Endothelial cell of umbilical vein (primary cell): ENCODE results near the gene VWA1. TPM values are rescaled to one million over a fixed set of nuclear protein-coding genes. Genes with fewer than 3 reads are reported as not detected.

Experiments
- BruUV-seq: library from RNA; stranded (reverse); fragments of 400-500 nt; replicated peaks from 2 replicates; lab custom pipeline; 2021; lab: Mats Ljungman, UMichigan
- CTCF ChIA-PET: fragments of 300-600, 350-600 bp; sonication (Branson Sonifier 250); formaldehyde crosslinking; loops from one replicate; lab custom pipeline; 2021; ENCODE audit warnings: antibody characterized with exemption, inconsistent platforms; lab: Charles Lee
- POLR2A ChIA-PET: fragments of 300-600, 350-600 bp; sonication (Branson Sonifier 250); formaldehyde crosslinking; loops from one replicate; lab custom pipeline; 2021; ENCODE audit warnings: antibody characterized with exemption, inconsistent platforms; lab: Charles Lee
- DNase-seq: peaks from one replicate; pipeline ENCODE4 v3.0.0-alpha.2; 2011; ENCODE audit warnings: low read depth, low spot score
- FAIRE-seq: peaks from 2 replicates; lab custom pipeline; 2011; peaks lifted over from hg19 to GRCh38; lab: Jason Lieb, UNC
- H2AFZ ChIP-seq: 2 replicates; pipeline ENCODE4 v1.6.0; 2012; ENCODE audit warnings: low read depth, low read length, control low read depth, inconsistent platforms
- H3K27ac ChIP-seq: 2 replicates; pipeline ENCODE4 v1.5.1; 2011; ENCODE audit warnings: low read depth, mild to moderate bottlenecking, control low read depth, low read length, moderate library complexity; ENCODE audit not compliant: insufficient read depth
- H3K27me3 ChIP-seq, 2 experiments: 2 replicates each; pipeline versions ENCODE4 v1.6.0 to v1.6.1; 2011; ENCODE audit warnings: low read length in 2 of 2, mixed read lengths in 1 of 2; ENCODE audit not compliant: control insufficient read depth in 2 of 2, insufficient read depth in 2 of 2
- H3K36me3 ChIP-seq, 2 experiments: 2 replicates in 1 of 2; 3 replicates in 1 of 2; pipeline ENCODE4 v1.5.1; 2011; ENCODE audit warnings: low read length in 2 of 2, mild to moderate bottlenecking in 1 of 2, moderate library complexity in 1 of 2; ENCODE audit not compliant: control insufficient read depth in 2 of 2, insufficient read depth in 2 of 2; ENCODE audit errors: extremely low read depth in 1 of 2
- H3K4me1 ChIP-seq: 3 replicates; pipeline ENCODE4 v1.5.1; 2011; ENCODE audit warnings: mild to moderate bottlenecking, low read length; ENCODE audit not compliant: control insufficient read depth, insufficient read depth; ENCODE audit errors: extremely low read depth
- H3K4me2 ChIP-seq: 2 replicates; pipeline ENCODE4 v1.6.1; 2011; ENCODE audit warnings: low read length, control low read depth, mixed read lengths; ENCODE audit not compliant: insufficient read depth
- H3K4me3 ChIP-seq, 3 experiments: fragments of 200-600 bp in 1 of 3; sonication (generic), shearing (Covaris generic) in 1 of 3; replicated peaks in 1 of 3; 2 replicates each; pipeline ENCODE4 v1.5.1; 2011 to 2016; ENCODE audit warnings: control low read depth in 3 of 3, low read length in 3 of 3, mild to moderate bottlenecking in 2 of 3, inconsistent platforms in 1 of 3, low read depth in 1 of 3, moderate library complexity in 1 of 3; ENCODE audit not compliant: insufficient read depth in 1 of 3
- H3K79me2 ChIP-seq: 2 replicates; pipeline ENCODE4 v1.6.0; 2012; ENCODE audit warnings: low read length, inconsistent platforms; ENCODE audit not compliant: control insufficient read depth, insufficient read depth
- H3K9ac ChIP-seq: replicated peaks from 2 replicates; pipeline ENCODE3; 2011; ENCODE audit warnings: low read length, control low read depth; ENCODE audit not compliant: insufficient read depth; ENCODE audit errors: extremely low read depth
- H3K9me1 ChIP-seq: replicated peaks from 3 replicates; pipeline ENCODE4 v1.6.0; 2011; ENCODE audit warnings: mild to moderate bottlenecking, low read length; ENCODE audit not compliant: control insufficient read depth, insufficient read depth; ENCODE audit errors: extremely low read depth
- H3K9me3 ChIP-seq: replicated peaks from 2 replicates; pipeline ENCODE4 v1.5.1; 2012; ENCODE audit warnings: low read length, inconsistent platforms; ENCODE audit not compliant: control insufficient read depth, insufficient read depth
- H4K20me1 ChIP-seq: replicated peaks from 2 replicates; pipeline ENCODE3; 2011; ENCODE audit warnings: mild to moderate bottlenecking, low read length; ENCODE audit not compliant: control insufficient read depth, insufficient read depth; ENCODE audit errors: extremely low read depth
- dilution Hi-C: fragments of 300-500 bp; cut with MboI; formaldehyde crosslinking; loops from one replicate; pipeline ENCODE4 v1.15.0; 2019; ENCODE audit warnings: low sequenced_read_pairs; ENCODE audit not compliant: extremely low pct_ligation_motif_present
- intact Hi-C: fragments of 100-400 bp; cut with micrococcal nuclease; formaldehyde crosslinking; loops from one replicate; pipeline ENCODE4 v1.10.0; 2022
- polyA plus RNA-seq, 4 experiments: library from polyadenylated mRNA; depleted of rRNA in 3 of 4; stranded (reverse) in 3 of 4; unstranded in 1 of 4; fragments of >200 nt; gene quantifications; 2 replicates each; pipeline versions ENCODE4 v1.2.1 to v1.2.3, GENCODE V29; 2011 to 2012; ENCODE audit warnings: missing spikeins in 1 of 4
- total RNA-seq: library from RNA; stranded (reverse); gene quantifications from 2 replicates; pipeline ENCODE4 v1.2.3, GENCODE V29; 2021
- TF ChIP-seq, protein P1 (sequence below), 2 donors: IDR thresholded peaks; 1 replicate in 1 of 2; 2 replicates in 1 of 2; pipeline ENCODE4 v1.5.1; 2011; ENCODE audit warnings: low read length in 2 of 2, mild to moderate bottlenecking in 2 of 2, moderate library complexity in 2 of 2, control low read depth in 1 of 2, inconsistent platforms in 1 of 2, low read depth in 1 of 2; ENCODE audit not compliant: insufficient read depth in 1 of 2; ENCODE audit errors: extremely low read depth in 1 of 2
- TF ChIP-seq, protein P2 (sequence below): IDR thresholded peaks from 2 replicates; pipeline ENCODE4 v1.6.1; 2011; ENCODE audit not compliant: insufficient read depth, insufficient read length

VWA1 gene
- total and polyA plus RNA-seq, 2 donors (not counting 3 experiments of a cell fraction or from before 2014, with no cell fraction given), result 2.0 to 6.1 TPM

DNA sequence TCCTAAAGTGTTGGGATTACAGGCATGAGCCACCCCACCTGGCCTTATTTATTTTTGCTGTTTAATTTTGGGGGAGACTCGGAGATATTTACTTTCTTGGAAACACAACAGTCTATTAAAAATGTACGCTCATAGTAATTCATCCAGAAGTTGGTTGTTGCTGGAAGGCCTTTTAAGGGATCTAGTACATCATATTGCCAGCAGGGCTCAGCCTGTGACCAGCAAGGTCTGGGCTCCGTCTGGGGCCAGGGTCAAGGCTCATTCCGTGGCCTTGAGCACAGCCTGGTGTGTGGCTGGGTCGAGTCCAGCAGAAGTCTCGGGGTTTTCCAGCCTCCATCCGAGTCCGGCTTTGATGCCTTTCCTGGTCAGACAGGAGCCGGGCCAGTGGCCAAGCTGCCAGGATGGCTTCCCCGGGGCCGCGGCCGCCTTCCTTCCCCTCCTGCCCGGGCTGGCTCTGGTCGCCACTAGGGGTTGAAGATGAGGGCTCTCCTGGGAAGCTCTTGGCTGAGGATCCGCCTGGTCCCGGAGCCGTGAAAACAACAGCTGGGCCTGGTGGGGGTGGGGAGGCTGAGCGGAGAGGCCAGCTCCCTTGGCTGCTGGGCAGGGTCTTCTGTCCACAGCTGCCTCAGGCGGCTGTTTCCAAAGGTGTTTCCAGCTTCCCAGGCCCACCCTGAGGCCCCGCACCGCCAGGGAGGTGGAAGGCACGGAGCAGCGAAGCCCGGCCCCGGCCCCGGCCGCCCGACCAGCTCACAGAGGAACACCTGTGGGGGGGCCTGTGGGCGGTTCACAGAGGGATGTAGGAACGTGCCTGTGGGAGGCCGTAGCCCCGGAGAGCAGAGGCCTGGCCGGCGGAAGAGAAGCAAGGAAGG is 5.1 kb upstream of the VWA1 start:
- peak overlapping the region; percentile 76 for H2AFZ ChIP-seq
- TF ChIP-seq, protein P1, sequence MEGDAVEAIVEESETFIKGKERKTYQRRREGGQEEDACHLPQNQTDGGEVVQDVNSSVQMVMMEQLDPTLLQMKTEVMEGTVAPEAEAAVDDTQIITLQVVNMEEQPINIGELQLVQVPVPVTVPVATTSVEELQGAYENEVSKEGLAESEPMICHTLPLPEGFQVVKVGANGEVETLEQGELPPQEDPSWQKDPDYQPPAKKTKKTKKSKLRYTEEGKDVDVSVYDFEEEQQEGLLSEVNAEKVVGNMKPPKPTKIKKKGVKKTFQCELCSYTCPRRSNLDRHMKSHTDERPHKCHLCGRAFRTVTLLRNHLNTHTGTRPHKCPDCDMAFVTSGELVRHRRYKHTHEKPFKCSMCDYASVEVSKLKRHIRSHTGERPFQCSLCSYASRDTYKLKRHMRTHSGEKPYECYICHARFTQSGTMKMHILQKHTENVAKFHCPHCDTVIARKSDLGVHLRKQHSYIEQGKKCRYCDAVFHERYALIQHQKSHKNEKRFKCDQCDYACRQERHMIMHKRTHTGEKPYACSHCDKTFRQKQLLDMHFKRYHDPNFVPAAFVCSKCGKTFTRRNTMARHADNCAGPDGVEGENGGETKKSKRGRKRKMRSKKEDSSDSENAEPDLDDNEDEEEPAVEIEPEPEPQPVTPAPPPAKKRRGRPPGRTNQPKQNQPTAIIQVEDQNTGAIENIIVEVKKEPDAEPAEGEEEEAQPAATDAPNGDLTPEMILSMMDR (IDR thresholded peaks at IDR 0.05; ENCODE audit: extremely low read depth in 1 of 2, insufficient read depth in 1 of 2, low read depth in 1 of 2, low read length in 2 of 2), result peak; percentile 29 to 51
- TF ChIP-seq, protein P2, sequence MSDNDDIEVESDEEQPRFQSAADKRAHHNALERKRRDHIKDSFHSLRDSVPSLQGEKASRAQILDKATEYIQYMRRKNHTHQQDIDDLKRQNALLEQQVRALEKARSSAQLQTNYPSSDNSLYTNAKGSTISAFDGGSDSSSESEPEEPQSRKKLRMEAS, result no peak
- H3K9me1 ChIP-seq, result no peaks in the 10 kb centered on the region
- peak overlapping the region; percentile 34 for H3K9ac ChIP-seq
- no peak overlapping the region for H3K4me2 ChIP-seq
- dilution Hi-C loops (no loop called here), intact Hi-C loops (loop anchor here (1.0 kb wide), 1 partner anchor 24 kb away; no protein-coding TSS in a partner anchor)
- H3K9me3 ChIP-seq, result no peaks in the 10 kb centered on the region
- H3K4me1 ChIP-seq, result peaks cover 17% of the 10 kb centered on the region
- H3K27me3 ChIP-seq, result no peaks in the 10 kb centered on the region
- POLR2A ChIA-PET, result interaction anchor here (0.5 to 1.0 kb wide), 2 partner anchors 23 to 398 kb away, joined by 3 to 6 read pairs; no protein-coding TSS in a partner anchor
- CTCF ChIA-PET, result interaction anchor here (0.7 to 2.2 kb wide), 6 partner anchors 8 to 59 kb away, joined by 3 to 13 read pairs (median 4); partner anchors contain the start of gene CCNL2
- no peaks in the 10 kb centered on the region for H3K79me2 ChIP-seq
- H4K20me1 ChIP-seq, result no peaks in the 10 kb centered on the region
- no peak overlapping the region for H3K4me3 ChIP-seq
- peak; percentile 91 for DNase-seq
- H3K36me3 ChIP-seq, result no peaks in the 10 kb centered on the region
- FAIRE-seq, result peak; percentile 92
- no TSS peak for BruUV-seq
- H3K27ac ChIP-seq, result peak overlapping the region; percentile 43
